Hepatocyte (in vitro differentiated cells): ENCODE results near the gene TGM2. TPM values are rescaled to one million over a fixed set of nuclear protein-coding genes. Genes with fewer than 3 reads are reported as not detected.

Source experiments
- DNase-seq: peaks from one replicate; pipeline ENCODE4 v3.0.0-alpha.2; 2016; ENCODE audit warnings: low spot score
- H2AFZ ChIP-seq: fragments of 200-600 bp; sonication (generic); 2 replicates; pipeline ENCODE4 v1.6.0; 2016; ENCODE audit warnings: antibody characterized with exemption, mild to moderate bottlenecking
- H3K27ac ChIP-seq: fragments of 200-600 bp; sonication (generic); 2 replicates; pipeline ENCODE4 v1.5.1; 2016; ENCODE audit warnings: mild to moderate bottlenecking
- H3K27me3 ChIP-seq: fragments of 200-600 bp; sonication (generic); 2 replicates; pipeline ENCODE4 v1.6.1; 2016
- H3K36me3 ChIP-seq: fragments of 200-600 bp; sonication (generic); replicated peaks from 2 replicates; pipeline ENCODE4 v1.5.1; 2016; ENCODE audit warnings: low read depth; ENCODE audit not compliant: insufficient read depth
- H3K4me1 ChIP-seq: fragments of 200-600 bp; sonication (generic); 2 replicates; pipeline ENCODE4 v1.5.1; 2016; ENCODE audit warnings: mild to moderate bottlenecking, moderate library complexity; ENCODE audit not compliant: insufficient read depth
- H3K4me2 ChIP-seq: fragments of 200-600 bp; sonication (generic); 2 replicates; pipeline ENCODE4 v1.6.0; 2016
- H3K4me3 ChIP-seq: fragments of 200-600 bp; sonication (generic); 2 replicates; pipeline ENCODE4 v1.5.1; 2016; ENCODE audit warnings: mild to moderate bottlenecking
- H3K79me2 ChIP-seq: fragments of 200-600 bp; sonication (generic); 2 replicates; pipeline ENCODE4 v1.6.0; 2017; ENCODE audit warnings: mild to moderate bottlenecking
- H3K9me2 ChIP-seq: fragments of 200-600 bp; sonication (generic); replicated peaks from 2 replicates; pipeline ENCODE4 v1.6.0; 2017; ENCODE audit warnings: mild to moderate bottlenecking; ENCODE audit not compliant: insufficient read depth
- H3K9me3 ChIP-seq: fragments of 200-600 bp; sonication (generic); 2 replicates; pipeline ENCODE4 v1.5.1; 2016; ENCODE audit warnings: low read depth, mild to moderate bottlenecking
- H4K20me1 ChIP-seq: fragments of 200-600 bp; sonication (generic); 2 replicates; pipeline ENCODE4 v1.6.0; 2016; ENCODE audit warnings: mild to moderate bottlenecking; ENCODE audit not compliant: insufficient read depth, poor library complexity, severe bottlenecking
- CTCF ChIP-seq: fragments of 200-600 bp; sonication (generic); IDR thresholded peaks from 2 replicates; pipeline ENCODE4 v1.5.1; 2016; ENCODE audit warnings: antibody characterized with exemption, mild to moderate bottlenecking; ENCODE audit not compliant: poor library complexity
- EZH2 ChIP-seq: fragments of 200-600 bp; sonication (generic); IDR thresholded peaks from 2 replicates; pipeline ENCODE4 v1.6.1; 2016; ENCODE audit warnings: antibody characterized with exemption, mild to moderate bottlenecking, borderline replicate concordance
- EZH2phosphoT487 ChIP-seq: fragments of 200-600 bp; sonication (generic); IDR thresholded peaks from one replicate; pipeline ENCODE4 v1.6.1; 2018; ENCODE audit warnings: antibody characterized with exemption, mild to moderate bottlenecking, low read depth, moderate library complexity; ENCODE audit not compliant: unreplicated experiment, severe bottlenecking
- WGBS: methylation state at CpG from one replicate; pipeline ENCODE4 v1.1.6; 2016; ENCODE audit warnings: low lambda C conversion rate; ENCODE audit errors: missing lambda C conversion rate; 5-methylcytosine and 5-hydroxymethylcytosine counted together
- polyA plus RNA-seq: library from polyadenylated mRNA; unstranded; fragments of >200 nt; fragmentation: Nextera tagmentation; extraction: Ambion mirVana; gene quantifications from 2 replicates; pipeline ENCODE4 v1.2.1, GENCODE V29; 2016
- total RNA-seq: library from RNA; depleted of rRNA; stranded (reverse); fragments of >200 nt; gene quantifications from 2 replicates; pipeline ENCODE4 v1.2.3, GENCODE V29; 2014

The TGM2 gene
- total and polyA plus RNA-seq, 2 experiments from 2014 or later, result 85.8 to 133 TPM

DNA sequence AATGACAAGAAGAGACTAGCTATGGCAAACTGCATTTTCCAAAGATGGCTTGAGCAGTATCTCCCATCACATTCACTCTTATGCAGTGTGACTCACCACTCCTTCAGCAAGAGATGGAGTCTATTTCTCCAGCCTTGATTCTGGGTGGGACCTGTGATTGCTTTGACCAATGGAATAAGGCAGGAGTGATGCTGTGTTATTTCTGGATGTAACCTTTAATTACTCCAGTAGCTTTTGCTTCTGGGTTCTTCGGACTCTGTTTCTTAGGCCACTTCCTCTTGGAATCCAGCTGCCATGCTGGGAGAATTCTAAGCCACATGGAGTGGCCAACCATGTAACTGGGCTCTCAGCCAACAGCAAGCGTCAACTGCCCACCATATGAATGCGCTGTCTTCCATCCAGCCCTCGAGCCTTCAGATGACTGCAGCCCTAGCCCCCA lies 50.7 kb downstream of the TGM2 start:
- H3K36me3 ChIP-seq, result no peaks in the 10 kb centered on the region
- H4K20me1 ChIP-seq, result no peaks in the 10 kb centered on the region
- 95% methylated on average over 4 of the region's 4 CpGs for WGBS
- no peak overlapping the region for H3K4me2 ChIP-seq
- no peak overlapping the region for H2AFZ ChIP-seq
- H3K27me3 ChIP-seq, result no peaks in the 10 kb centered on the region
- peaks cover 20% of the 10 kb centered on the region for H3K4me1 ChIP-seq
- no peaks in the 10 kb centered on the region for H3K9me3 ChIP-seq
- no peaks in the 10 kb centered on the region for H3K79me2 ChIP-seq
- no peak overlapping the region for H3K4me3 ChIP-seq
- H3K27ac ChIP-seq, result no peak overlapping the region
- no peak for TF ChIP-seq EZH2phosphoT487
- no peak for TF ChIP-seq EZH2
- no peak for TF ChIP-seq CTCF
- H3K9me2 ChIP-seq, result no peaks in the 10 kb centered on the region
- DNase-seq, result no peak

DNA sequence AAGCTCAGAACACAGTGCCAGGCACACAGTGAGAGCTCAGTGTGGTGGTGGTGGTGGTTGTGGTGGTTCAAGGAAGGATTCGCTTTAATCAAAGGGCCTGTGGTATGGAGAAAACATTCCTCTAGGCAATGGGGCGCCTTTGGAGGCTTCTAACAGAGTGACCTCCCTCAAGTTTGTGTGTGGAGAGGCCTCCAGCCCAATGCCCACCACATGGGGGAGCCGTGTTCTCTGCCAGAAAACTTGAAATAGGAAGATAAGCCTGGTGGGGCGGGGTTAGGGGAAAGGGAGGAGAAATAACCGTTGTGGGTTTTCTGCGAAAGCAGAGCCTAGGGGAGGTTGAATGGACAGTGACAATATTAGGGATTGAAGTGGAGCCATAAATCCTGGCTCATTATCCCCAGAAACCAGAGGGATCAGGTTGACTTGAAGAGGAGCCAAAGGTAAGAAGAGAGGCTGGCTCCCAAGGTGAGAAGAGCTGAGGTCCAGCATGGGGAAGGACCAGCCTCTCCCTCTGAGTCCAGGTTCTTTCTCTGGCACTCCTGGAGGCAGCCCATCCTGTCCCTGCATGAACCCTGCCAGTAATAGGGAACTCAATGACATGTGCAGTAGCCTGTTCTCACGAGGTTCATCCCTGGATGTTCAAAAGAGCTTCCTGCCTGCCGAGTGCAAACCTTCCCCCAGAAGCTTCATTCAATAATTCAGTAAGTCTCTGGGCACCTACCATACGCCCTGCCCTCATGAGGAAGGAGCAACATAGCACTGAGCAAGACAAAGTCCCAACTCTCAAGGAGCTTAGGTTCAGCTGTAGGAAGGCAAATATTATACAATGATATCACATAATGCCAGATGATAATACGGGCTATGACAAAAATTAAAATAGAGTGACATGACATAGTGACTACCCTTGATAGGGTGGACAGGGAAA lies 51.4 kb downstream of the TGM2 start:
- WGBS, result 69% methylated on average over 10 of the region's 10 CpGs
- H4K20me1 ChIP-seq, result no peaks in the 10 kb centered on the region
- no peak overlapping the region for H2AFZ ChIP-seq
- no peaks in the 10 kb centered on the region for H3K9me2 ChIP-seq
- H3K27me3 ChIP-seq, result no peaks in the 10 kb centered on the region
- no peaks in the 10 kb centered on the region for H3K36me3 ChIP-seq
- H3K27ac ChIP-seq, result no peak overlapping the region
- peak; percentile 47 for DNase-seq
- TF ChIP-seq EZH2phosphoT487 (no peak), EZH2 (no peak), CTCF (peak; percentile 33)
- H3K9me3 ChIP-seq, result no peaks in the 10 kb centered on the region
- H3K4me2 ChIP-seq, result no peak overlapping the region
- no peak overlapping the region for H3K4me3 ChIP-seq
- H3K4me1 ChIP-seq, result peaks cover 27% of the 10 kb centered on the region
- no peaks in the 10 kb centered on the region for H3K79me2 ChIP-seq

DNA sequence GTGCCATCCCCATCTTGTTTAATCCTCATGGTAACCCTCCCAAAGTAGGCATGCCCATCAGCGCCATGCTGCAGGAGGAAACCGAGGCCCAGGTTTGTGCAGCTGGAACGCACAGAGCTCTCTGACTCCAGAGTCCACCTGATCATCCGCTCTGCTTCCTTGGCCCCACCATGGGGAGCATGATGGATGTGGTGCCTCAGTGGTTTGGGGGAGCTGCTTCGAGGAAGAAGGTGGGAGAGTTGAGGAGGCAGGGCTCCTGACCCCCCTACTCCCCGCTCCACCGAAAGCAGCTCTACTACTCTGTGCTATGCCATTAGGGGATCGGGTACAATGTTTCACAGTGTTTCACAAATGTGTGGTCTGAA lies 52.2 kb downstream of the TGM2 start:
- 96% methylated on average over 8 of the region's 8 CpGs for WGBS
- Histone ChIP-seq H3K9me2 (no peaks in the 10 kb centered on the region), H4K20me1 (no peaks in the 10 kb centered on the region), H3K4me3 (no peak overlapping the region), H3K4me1 (peaks cover 34% of the 10 kb centered on the region), H3K27ac (no peak overlapping the region), H2AFZ (no peak overlapping the region), H3K36me3 (no peaks in the 10 kb centered on the region), H3K27me3 (no peaks in the 10 kb centered on the region), H3K79me2 (no peaks in the 10 kb centered on the region), H3K9me3 (no peaks in the 10 kb centered on the region), H3K4me2 (no peak overlapping the region)
- TF ChIP-seq EZH2phosphoT487 (no peak), EZH2 (no peak), CTCF (no peak)
- no peak for DNase-seq
